HG02884 (cell line): ENCODE data around the gene GPR183.

Experiments
- ATAC-seq: cut with Tn5 transposase; IDR thresholded peaks from one replicate; pipeline ENCODE4 v1.9.1; 2021; ENCODE audit warnings: mild to moderate bottlenecking, moderate library complexity; ENCODE audit not compliant: unreplicated experiment

The GPR183 gene

DNA sequence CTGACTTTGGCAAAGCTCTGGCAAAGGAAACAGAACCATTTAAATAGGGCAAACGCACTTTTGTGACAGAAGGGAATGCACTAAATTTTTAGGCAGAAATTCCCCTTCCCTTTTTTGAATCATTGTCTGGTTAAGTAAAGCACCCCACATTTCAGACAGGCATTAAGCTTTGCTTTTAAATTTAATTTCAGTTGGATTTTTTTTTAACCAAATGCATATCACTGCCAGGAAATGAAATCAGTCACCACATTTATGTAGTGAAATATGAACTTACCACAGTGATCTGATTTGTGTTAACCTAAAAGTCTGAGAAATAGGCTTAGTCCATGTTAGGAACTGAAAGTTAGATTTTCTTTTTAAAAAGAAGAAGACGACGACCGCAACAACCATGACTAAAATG lies 10.8 kb downstream of the GPR183 start:
- peak; percentile 63 for ATAC-seq

GRCh38 chr13:99295488-99296252 lies 11.5 kb downstream of the GPR183 start:
- ATAC-seq, result no peak

DNA sequence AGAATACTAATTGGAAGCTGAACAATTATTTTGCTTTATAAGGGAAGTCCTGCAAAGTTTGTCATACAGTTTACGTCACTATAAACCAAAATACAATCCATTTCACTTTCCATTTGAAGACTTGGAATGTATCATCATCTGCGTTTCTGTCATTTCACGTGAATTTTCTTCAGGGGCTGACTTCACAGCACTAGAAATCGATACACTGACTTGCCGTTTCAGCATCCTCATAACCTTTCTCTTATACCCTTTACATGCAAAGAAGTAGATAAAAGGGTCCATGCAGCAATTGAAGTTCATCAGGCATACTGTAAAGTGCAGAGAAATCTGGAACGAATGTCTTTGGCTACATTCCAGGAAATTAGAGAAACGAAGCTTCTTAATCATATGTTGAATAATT lies 12.2 kb downstream of the GPR183 start:
- ATAC-seq, result no peak

- ATAC-seq, result no peak
These were observed 13.0 kb downstream of the GPR183 start for GRCh38 chr13:99294198-99294597.

DNA sequence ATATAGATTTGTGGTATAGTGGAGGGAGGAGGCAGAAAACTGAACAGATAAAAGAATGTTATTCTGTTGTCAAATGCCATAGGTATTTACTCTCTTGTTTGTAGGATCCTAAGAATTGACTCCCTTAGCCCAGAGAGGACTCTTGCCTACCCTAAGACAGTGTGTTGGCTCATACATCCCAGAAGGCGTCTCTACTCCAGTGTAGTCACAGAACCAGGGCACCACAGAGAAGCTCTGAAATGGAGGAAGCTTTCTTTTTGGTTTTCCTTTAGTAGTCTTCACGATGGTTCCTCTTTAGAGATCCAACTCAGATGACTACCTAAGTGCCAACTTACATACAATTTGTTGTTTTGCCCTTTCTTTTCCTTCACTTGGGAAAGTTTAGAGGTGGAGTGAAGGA lies 14.0 kb downstream of the GPR183 start:
- ATAC-seq, result no peak

DNA sequence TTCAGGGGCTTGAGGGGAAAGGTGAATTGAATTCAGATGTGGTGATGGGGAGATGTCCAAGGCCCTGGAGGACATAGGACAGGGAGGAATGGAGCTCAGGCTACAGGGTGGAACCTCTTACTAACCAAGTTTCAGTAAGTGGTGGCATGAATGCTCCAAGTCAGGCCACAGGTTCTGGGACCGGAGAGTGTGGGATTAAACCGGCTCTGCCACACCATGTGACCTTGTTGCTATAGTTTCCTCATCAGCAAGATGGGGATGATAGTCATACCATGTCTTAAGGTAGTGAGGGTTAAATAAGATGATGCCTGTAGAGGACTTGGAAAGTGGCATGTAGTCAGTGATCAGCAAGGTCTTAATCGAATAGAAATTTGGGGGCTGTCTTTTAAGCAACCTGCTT lies 16.3 kb downstream of the GPR183 start:
- ATAC-seq, result no peak

- ATAC-seq, result no peak
These were observed 17.4 kb downstream of the GPR183 start for GRCh38 chr13:99289674-99290337.

GRCh38 chr13:99289271-99289670 lies 17.9 kb downstream of the GPR183 start:
- ATAC-seq, result no peak

- peak; percentile 95 for ATAC-seq
These were observed 19.1 kb downstream of the GPR183 start for GRCh38 chr13:99288089-99288488.

DNA sequence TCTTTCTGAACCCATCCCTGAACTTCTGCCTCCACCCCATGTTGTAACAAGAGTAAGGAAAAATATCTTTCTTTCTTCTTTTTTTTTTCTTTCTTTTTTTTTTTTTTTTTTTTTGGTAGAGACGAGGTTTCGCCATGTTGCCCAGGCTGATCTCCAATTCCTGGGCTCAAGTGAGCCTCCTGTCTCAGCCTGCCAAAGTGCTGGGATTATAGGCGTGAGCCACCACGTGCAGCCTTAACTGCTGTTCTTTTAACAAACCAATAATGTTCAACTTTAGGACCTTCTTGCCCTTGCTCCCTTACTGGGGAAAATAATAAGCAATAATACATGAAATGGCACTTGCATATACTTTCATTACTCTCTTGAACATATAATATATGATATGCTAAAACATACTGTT lies 19.6 kb downstream of the GPR183 start:
- ATAC-seq, result no peak

DNA sequence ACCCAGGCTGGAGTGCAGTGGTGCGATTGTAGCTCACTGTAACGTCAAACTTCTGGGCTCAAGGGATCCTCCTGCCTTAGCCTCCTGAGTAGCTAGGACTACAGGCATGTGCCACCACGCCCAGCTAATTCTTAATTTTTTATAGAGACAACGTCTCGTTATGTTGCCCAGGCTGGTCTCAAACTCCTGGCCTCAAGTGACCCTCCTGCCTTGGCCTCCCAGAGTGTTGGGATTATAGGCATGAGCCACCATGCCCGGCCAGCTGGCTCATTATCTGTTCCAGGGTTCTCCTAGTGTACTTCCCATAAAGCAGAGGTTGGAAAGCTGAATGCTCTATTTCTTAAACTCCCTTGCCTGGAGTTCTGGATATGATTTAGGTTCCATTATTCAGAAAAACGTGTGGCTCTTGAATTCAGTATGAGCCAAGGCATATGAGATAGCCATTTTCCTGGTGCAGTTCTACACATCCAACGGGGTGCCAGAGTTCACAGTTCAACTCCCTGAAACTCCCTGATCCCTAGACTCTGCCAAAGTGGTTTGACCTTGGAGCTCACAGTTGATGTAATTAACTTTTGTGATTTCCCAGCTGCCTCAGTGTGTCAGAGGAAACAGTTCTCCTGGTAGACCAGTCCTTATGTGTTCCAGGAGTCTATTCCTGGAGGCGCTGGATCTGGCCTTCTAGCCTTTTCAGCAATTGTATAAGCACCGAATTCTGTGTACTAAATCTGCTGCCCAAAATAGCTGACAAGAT lies 21.6 kb downstream of the GPR183 start:
- no peak for ATAC-seq

GRCh38 chr13:99282264-99283231 lies 24.7 kb downstream of the GPR183 start:
- ATAC-seq, result peak; percentile 71

GRCh38 chr13:99281811-99282263 lies 25.4 kb downstream of the GPR183 start:
- ATAC-seq, result peak; percentile 64

DNA sequence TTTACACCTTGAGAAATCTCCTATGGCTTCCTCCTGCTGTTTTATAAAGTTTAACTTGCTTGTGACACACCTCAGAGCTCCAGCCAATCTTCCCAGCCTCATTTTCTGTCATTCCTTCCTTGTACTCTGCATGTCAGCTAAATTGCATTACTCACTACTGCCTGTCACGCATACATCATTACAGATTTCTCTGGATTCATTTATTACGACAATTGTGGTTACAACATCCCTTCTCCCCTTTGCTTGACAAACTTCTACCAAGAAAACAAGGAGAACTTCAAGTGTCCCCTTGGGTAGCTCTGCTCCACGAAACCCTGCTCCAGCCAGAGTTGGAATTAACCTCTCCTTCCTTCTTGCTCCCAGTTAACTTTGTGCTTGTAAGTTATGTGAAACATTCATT lies 27.0 kb downstream of the GPR183 start:
- no peak for ATAC-seq

GRCh38 chr13:99279637-99280036 lies 27.6 kb downstream of the GPR183 start:
- ATAC-seq, result no peak

DNA sequence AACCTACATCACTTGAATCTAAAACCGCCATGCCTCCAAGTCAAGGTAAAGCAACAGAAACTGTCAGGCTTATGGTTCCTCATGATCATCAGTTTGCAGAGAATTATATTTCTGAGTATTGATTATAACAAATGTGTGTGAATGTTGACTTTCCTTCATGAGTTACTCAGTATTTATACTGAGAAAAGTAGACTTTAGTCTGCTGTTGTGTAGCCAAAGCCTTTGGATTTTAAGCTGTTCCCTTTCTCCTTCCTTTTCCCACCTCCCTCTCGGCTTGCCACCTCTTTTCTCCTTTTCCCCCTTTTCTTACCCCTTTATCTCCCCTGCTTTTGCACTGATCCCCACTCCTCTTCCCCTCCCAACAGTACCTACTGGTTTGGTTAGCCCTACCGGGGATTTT lies 28.4 kb downstream of the GPR183 start:
- ATAC-seq, result no peak

DNA sequence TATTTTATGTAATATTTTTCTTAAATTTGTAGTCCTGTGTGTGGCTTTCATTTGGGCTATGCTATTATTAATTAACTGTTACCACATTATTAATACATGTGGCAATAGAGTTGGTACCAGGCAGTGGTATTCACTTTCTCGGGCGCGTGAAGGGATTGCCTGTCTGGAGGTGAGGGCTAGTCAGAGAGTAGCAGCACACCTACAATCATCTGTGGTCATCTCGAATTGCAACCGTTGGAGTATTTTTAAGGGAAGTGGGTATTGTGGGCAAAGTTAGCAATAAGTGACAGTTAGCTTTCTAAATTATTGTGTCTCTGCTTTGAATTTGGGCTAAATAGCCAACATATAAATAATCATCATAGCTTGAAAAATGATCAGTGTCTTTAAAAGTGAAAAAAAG lies 29.0 kb downstream of the GPR183 start:
- no peak for ATAC-seq

DNA sequence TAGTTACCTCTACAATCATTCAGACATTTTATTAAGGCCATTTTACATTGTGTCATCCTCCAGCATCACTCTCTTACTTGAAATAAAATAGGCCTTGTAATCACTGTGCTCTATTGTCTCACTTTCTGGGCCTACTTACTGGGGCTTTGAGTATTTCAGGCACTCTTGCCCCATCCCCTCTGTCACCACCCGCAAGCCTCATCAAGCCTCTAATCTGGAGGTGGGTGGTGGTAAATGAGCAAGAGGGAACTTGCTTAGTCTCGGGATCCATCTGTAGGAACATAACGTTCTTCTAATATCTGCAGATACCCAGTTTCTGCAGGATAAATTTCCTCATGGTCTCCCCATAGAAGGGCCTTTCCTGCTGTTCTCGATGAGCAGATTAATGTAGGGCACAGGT lies 29.6 kb downstream of the GPR183 start:
- ATAC-seq, result no peak

GRCh38 chr13:99276706-99277105 lies 30.5 kb downstream of the GPR183 start:
- no peak for ATAC-seq

DNA sequence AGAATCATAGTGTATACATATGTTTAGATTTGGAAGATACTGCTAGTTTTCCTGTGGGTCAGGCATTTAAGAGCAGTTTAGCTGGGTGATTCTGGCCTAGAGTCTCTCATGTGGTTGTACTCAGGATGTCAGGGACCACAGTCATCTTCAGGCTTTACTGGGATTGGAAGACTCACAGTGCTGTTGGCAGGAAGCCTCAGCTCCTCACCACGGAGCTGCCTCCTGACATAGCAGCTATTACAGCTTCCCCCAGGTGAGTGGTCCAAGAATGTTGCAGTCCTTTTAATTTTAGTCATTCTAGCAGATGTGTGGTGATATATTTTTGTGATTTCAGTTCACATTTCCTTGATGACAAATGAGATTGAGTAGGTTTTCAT lies 32.1 kb downstream of the GPR183 start:
- no peak for ATAC-seq

GRCh38 chr13:99273128-99273527 lies 34.1 kb downstream of the GPR183 start:
- ATAC-seq, result no peak
